ENCODE measurements around the gene LPO. TPM values are rescaled to one million over a fixed set of nuclear protein-coding genes. Genes with fewer than 3 reads are reported as not detected.

The LPO gene
- polyA plus RNA-seq, 2 donors = not detected

GRCh38 chr17:58204796-58205195, 33.6 kb upstream of the LPO start:
- WGBS, 2 donors = 84 to 86% methylated on average over 5 of the region's 5 CpGs
- H3K4me3 ChIP-seq (ENCODE audit: low read depth in 1 of 2, low read length in 2 of 2) = no peak overlapping the region
- H3K27ac ChIP-seq (ENCODE audit: low read depth in 2 of 2, low read length in 1 of 2) = no peak overlapping the region
- H3K36me3 ChIP-seq (ENCODE audit: control insufficient read depth in 2 of 2, insufficient read depth in 2 of 2, low read length in 1 of 2) = peaks cover 2 to 14% of the 10 kb centered on the region in 2 donors
- H3K9me3 ChIP-seq (ENCODE audit: control insufficient read depth in 2 of 2, insufficient read depth in 1 of 2, low read depth in 1 of 2, low read length in 1 of 2) = no peaks in the 10 kb centered on the region
- no peaks in the 10 kb centered on the region for H3K27me3 ChIP-seq (ENCODE audit: control insufficient read depth in 1 of 2, insufficient read depth in 2 of 2, low read length in 2 of 2)
- H3K4me1 ChIP-seq (ENCODE audit: control insufficient read depth in 2 of 2, insufficient read depth in 2 of 2, low read length in 1 of 2) = no peaks in the 10 kb centered on the region

GRCh38 chr17:58205936-58206335, 32.4 kb upstream of the LPO start:
- 93 to 95% methylated on average over 11 of the region's 11 CpGs for WGBS, 2 donors
- H3K36me3 ChIP-seq (ENCODE audit: control insufficient read depth in 2 of 2, insufficient read depth in 2 of 2, low read length in 1 of 2) = peaks cover 7 to 15% of the 10 kb centered on the region in 2 donors
- H3K27me3 ChIP-seq (ENCODE audit: control insufficient read depth in 1 of 2, insufficient read depth in 2 of 2, low read length in 2 of 2) = no peaks in the 10 kb centered on the region

GRCh38 chr17:58207451-58207850, 30.9 kb upstream of the LPO start:
- H3K4me3 ChIP-seq (ENCODE audit: low read depth in 1 of 2, low read length in 2 of 2) = no peak overlapping the region
- WGBS, 2 donors = 86 to 89% methylated on average over 3 of the region's 3 CpGs
- H3K4me1 ChIP-seq (ENCODE audit: control insufficient read depth in 2 of 2, insufficient read depth in 2 of 2, low read length in 1 of 2) = no peaks in the 10 kb centered on the region
- H3K36me3 ChIP-seq (ENCODE audit: control insufficient read depth in 2 of 2, insufficient read depth in 2 of 2, low read length in 1 of 2) = peaks cover 7 to 21% of the 10 kb centered on the region in 2 donors
- H3K27me3 ChIP-seq (ENCODE audit: control insufficient read depth in 1 of 2, insufficient read depth in 2 of 2, low read length in 2 of 2) = no peaks in the 10 kb centered on the region
- H3K9me3 ChIP-seq (ENCODE audit: control insufficient read depth in 2 of 2, insufficient read depth in 1 of 2, low read depth in 1 of 2, low read length in 1 of 2) = no peaks in the 10 kb centered on the region
- no peak overlapping the region for H3K27ac ChIP-seq (ENCODE audit: low read depth in 2 of 2, low read length in 1 of 2)

More at GRCh38 chr17:58205936-58206335, 32.4 kb upstream of the LPO start:
- no peaks in the 10 kb centered on the region for H3K4me1 ChIP-seq (ENCODE audit: control insufficient read depth in 2 of 2, insufficient read depth in 2 of 2, low read length in 1 of 2)
- no peaks in the 10 kb centered on the region for H3K9me3 ChIP-seq (ENCODE audit: control insufficient read depth in 2 of 2, insufficient read depth in 1 of 2, low read depth in 1 of 2, low read length in 1 of 2)
- H3K27ac ChIP-seq (ENCODE audit: low read depth in 2 of 2, low read length in 1 of 2) = no peak overlapping the region
- no peak overlapping the region for H3K4me3 ChIP-seq (ENCODE audit: low read depth in 1 of 2, low read length in 2 of 2)

GRCh38 chr17:58208344-58208743, 30.0 kb upstream of the LPO start:
- Histone ChIP-seq H3K4me1 (ENCODE audit: control insufficient read depth in 2 of 2, insufficient read depth in 2 of 2, low read length in 1 of 2) (no peaks in the 10 kb centered on the region), H3K4me3 (ENCODE audit: low read depth in 1 of 2, low read length in 2 of 2) (no peak overlapping the region), H3K36me3 (ENCODE audit: control insufficient read depth in 2 of 2, insufficient read depth in 2 of 2, low read length in 1 of 2) (peaks cover 7 to 25% of the 10 kb centered on the region in 2 donors), H3K27ac (ENCODE audit: low read depth in 2 of 2, low read length in 1 of 2) (no peak overlapping the region), H3K9me3 (ENCODE audit: control insufficient read depth in 2 of 2, insufficient read depth in 1 of 2, low read depth in 1 of 2, low read length in 1 of 2) (no peaks in the 10 kb centered on the region), H3K27me3 (ENCODE audit: control insufficient read depth in 1 of 2, insufficient read depth in 2 of 2, low read length in 2 of 2) (no peaks in the 10 kb centered on the region)
- WGBS, 2 donors = 90 to 92% methylated on average over 5 of the region's 5 CpGs

GRCh38 chr17:58210922-58211321, 27.5 kb upstream of the LPO start:
- Histone ChIP-seq H3K27ac (ENCODE audit: low read depth in 2 of 2, low read length in 1 of 2) (no peak overlapping the region), H3K4me3 (ENCODE audit: low read depth in 1 of 2, low read length in 2 of 2) (no peak overlapping the region), H3K4me1 (ENCODE audit: control insufficient read depth in 2 of 2, insufficient read depth in 2 of 2, low read length in 1 of 2) (no peaks in the 10 kb centered on the region), H3K9me3 (ENCODE audit: control insufficient read depth in 2 of 2, insufficient read depth in 1 of 2, low read depth in 1 of 2, low read length in 1 of 2) (no peaks in the 10 kb centered on the region), H3K27me3 (ENCODE audit: control insufficient read depth in 1 of 2, insufficient read depth in 2 of 2, low read length in 2 of 2) (no peaks in the 10 kb centered on the region), H3K36me3 (ENCODE audit: control insufficient read depth in 2 of 2, insufficient read depth in 2 of 2, low read length in 1 of 2) (peaks cover 12 to 29% of the 10 kb centered on the region in 2 donors)
- WGBS, 2 donors = 82 to 83% methylated on average over 5 of the region's 5 CpGs

- Histone ChIP-seq H3K4me1 (ENCODE audit: control insufficient read depth in 2 of 2, insufficient read depth in 2 of 2, low read length in 1 of 2) (no peaks in the 10 kb centered on the region), H3K36me3 (ENCODE audit: control insufficient read depth in 2 of 2, insufficient read depth in 2 of 2, low read length in 1 of 2) (peaks cover 7 to 16% of the 10 kb centered on the region in 2 donors), H3K4me3 (ENCODE audit: low read depth in 1 of 2, low read length in 2 of 2) (no peak overlapping the region), H3K9me3 (ENCODE audit: control insufficient read depth in 2 of 2, insufficient read depth in 1 of 2, low read depth in 1 of 2, low read length in 1 of 2) (no peaks in the 10 kb centered on the region), H3K27ac (ENCODE audit: low read depth in 2 of 2, low read length in 1 of 2) (no peak overlapping the region), H3K27me3 (ENCODE audit: control insufficient read depth in 1 of 2, insufficient read depth in 2 of 2, low read length in 2 of 2) (no peaks in the 10 kb centered on the region)
These were observed 22.7 kb upstream of the LPO start for GRCh38 chr17:58215685-58216084.

- no peak overlapping the region for H3K27ac ChIP-seq (ENCODE audit: low read depth in 2 of 2, low read length in 1 of 2)
- H3K27me3 ChIP-seq (ENCODE audit: control insufficient read depth in 1 of 2, insufficient read depth in 2 of 2, low read length in 2 of 2) = no peaks in the 10 kb centered on the region
- H3K9me3 ChIP-seq (ENCODE audit: control insufficient read depth in 2 of 2, insufficient read depth in 1 of 2, low read depth in 1 of 2, low read length in 1 of 2) = no peaks in the 10 kb centered on the region
- no peak overlapping the region for H3K4me3 ChIP-seq (ENCODE audit: low read depth in 1 of 2, low read length in 2 of 2)
- WGBS, 2 donors = 86 to 88% methylated on average over 3 of the region's 3 CpGs
- H3K36me3 ChIP-seq (ENCODE audit: control insufficient read depth in 2 of 2, insufficient read depth in 2 of 2, low read length in 1 of 2) = peaks cover 7 to 8% of the 10 kb centered on the region in 2 donors
- no peaks in the 10 kb centered on the region for H3K4me1 ChIP-seq (ENCODE audit: control insufficient read depth in 2 of 2, insufficient read depth in 2 of 2, low read length in 1 of 2)
These were observed 20.6 kb upstream of the LPO start for GRCh38 chr17:58217766-58218165.

GRCh38 chr17:58219007-58219788, 19.2 kb upstream of the LPO start, which contains the start of gene MKS1:
TSS of gene MKS1 (minus strand) at chr17:58219255. CDS start at chr17:58219230, 25 bp downstream.
- Histone ChIP-seq H3K27me3 (ENCODE audit: control insufficient read depth in 1 of 2, insufficient read depth in 2 of 2, low read length in 2 of 2) (no peaks in the 10 kb centered on the region), H3K4me1 (ENCODE audit: control insufficient read depth in 2 of 2, insufficient read depth in 2 of 2, low read length in 1 of 2) (no peaks in the 10 kb centered on the region), H3K36me3 (ENCODE audit: control insufficient read depth in 2 of 2, insufficient read depth in 2 of 2, low read length in 1 of 2) (peaks cover 2% of the 10 kb centered on the region in 2 donors), H3K4me3 (ENCODE audit: low read depth in 1 of 2, low read length in 2 of 2) (peak within 1 kb of the TSS; percentile 84 to 87), H3K9me3 (ENCODE audit: control insufficient read depth in 2 of 2, insufficient read depth in 1 of 2, low read depth in 1 of 2, low read length in 1 of 2) (no peaks in the 10 kb centered on the region), H3K27ac (ENCODE audit: low read depth in 2 of 2, low read length in 1 of 2) (peak within 1 kb of the TSS; percentile 57 to 91)
- WGBS, 2 donors = 1% methylated on average over 56 of the region's 56 CpGs

- H3K4me1 ChIP-seq (ENCODE audit: control insufficient read depth in 2 of 2, insufficient read depth in 2 of 2, low read length in 1 of 2) = no peaks in the 10 kb centered on the region
- no peak overlapping the region for H3K27ac ChIP-seq (ENCODE audit: low read depth in 2 of 2, low read length in 1 of 2)
- H3K27me3 ChIP-seq (ENCODE audit: control insufficient read depth in 1 of 2, insufficient read depth in 2 of 2, low read length in 2 of 2) = no peaks in the 10 kb centered on the region
- WGBS, 2 donors = 49 to 54% methylated on average over 7 of the region's 7 CpGs
- peaks cover under 1 to 2% of the 10 kb centered on the region in 2 donors for H3K36me3 ChIP-seq (ENCODE audit: control insufficient read depth in 2 of 2, insufficient read depth in 2 of 2, low read length in 1 of 2)
- peak overlapping the region in 1 of 2 donors; percentile 87 for H3K4me3 ChIP-seq (ENCODE audit: low read depth in 1 of 2, low read length in 2 of 2)
- no peaks in the 10 kb centered on the region for H3K9me3 ChIP-seq (ENCODE audit: control insufficient read depth in 2 of 2, insufficient read depth in 1 of 2, low read depth in 1 of 2, low read length in 1 of 2)
These were observed 18.6 kb upstream of the LPO start for GRCh38 chr17:58219789-58220183.

- Histone ChIP-seq H3K9me3 (ENCODE audit: control insufficient read depth in 2 of 2, insufficient read depth in 1 of 2, low read depth in 1 of 2, low read length in 1 of 2) (no peaks in the 10 kb centered on the region), H3K4me1 (ENCODE audit: control insufficient read depth in 2 of 2, insufficient read depth in 2 of 2, low read length in 1 of 2) (no peaks in the 10 kb centered on the region), H3K27me3 (ENCODE audit: control insufficient read depth in 1 of 2, insufficient read depth in 2 of 2, low read length in 2 of 2) (no peaks in the 10 kb centered on the region), H3K27ac (ENCODE audit: low read depth in 2 of 2, low read length in 1 of 2) (no peak overlapping the region), H3K36me3 (ENCODE audit: control insufficient read depth in 2 of 2, insufficient read depth in 2 of 2, low read length in 1 of 2) (no peaks in the 10 kb centered on the region), H3K4me3 (ENCODE audit: low read depth in 1 of 2, low read length in 2 of 2) (no peak overlapping the region)
- 44 to 48% methylated on average over 1 of the region's 1 CpG for WGBS, 2 donors
These were observed 14.1 kb upstream of the LPO start for GRCh38 chr17:58224315-58224714.

All from esophagus (tissue), 2 donors.